OCI-LY1 (cell line): Measurements from ENCODE around the gene HHIPL1.

Experiments
- H2AFZ ChIP-seq: fragments of 200-600 bp; sonication (generic), shearing (Covaris generic); 2 replicates; pipeline ENCODE4 v1.6.0; 2014; ENCODE audit warnings: antibody characterized with exemption, mild to moderate bottlenecking, low read length
- H3F3A ChIP-seq: fragments of 200-600 bp; sonication (generic), shearing (Covaris generic); 2 replicates; pipeline ENCODE4 v1.6.0; 2014; ENCODE audit warnings: mild to moderate bottlenecking, antibody characterized with exemption, low read length, moderate library complexity; ENCODE audit not compliant: insufficient read depth
- H3K27ac ChIP-seq: fragments of 200-600 bp; sonication (generic); 2 replicates; pipeline ENCODE4 v1.5.1; 2014; ENCODE audit warnings: low read length, mixed run types, mild to moderate bottlenecking, low read depth; ENCODE audit not compliant: poor library complexity, severe bottlenecking
- H3K27me3 ChIP-seq: fragments of 200-600 bp; sonication (generic); 2 replicates; pipeline ENCODE4 v1.6.0; 2014; ENCODE audit warnings: antibody characterized with exemption, mild to moderate bottlenecking, low read length, moderate library complexity; ENCODE audit not compliant: insufficient read depth
- H3K36me3 ChIP-seq: fragments of 200-600 bp; sonication (generic); 2 replicates; pipeline ENCODE4 v1.6.1; 2014; ENCODE audit warnings: mild to moderate bottlenecking, antibody characterized with exemption, low read length, moderate library complexity, mixed read lengths; ENCODE audit not compliant: insufficient read depth
- H3K4me1 ChIP-seq: fragments of 200-600 bp; sonication (generic); 2 replicates; pipeline ENCODE4 v1.5.1; 2014; ENCODE audit warnings: mild to moderate bottlenecking, low read length, moderate library complexity; ENCODE audit not compliant: insufficient read depth, severe bottlenecking
- H3K4me2 ChIP-seq: fragments of 200-600 bp; sonication (generic), shearing (Covaris generic); 2 replicates; pipeline ENCODE4 v1.6.1; 2014; ENCODE audit warnings: low read length
- H3K4me3 ChIP-seq: fragments of 200-600 bp; sonication (generic); 2 replicates; pipeline ENCODE4 v1.5.1; 2014; ENCODE audit warnings: low read length, low read depth, mild to moderate bottlenecking, mixed read lengths; ENCODE audit not compliant: poor library complexity, severe bottlenecking
- H3K79me2 ChIP-seq: fragments of 200-600 bp; shearing (Covaris generic); 2 replicates; pipeline ENCODE4 v1.6.1; 2016; ENCODE audit warnings: mixed run types, low read length, mixed read lengths; ENCODE audit not compliant: insufficient read depth
- H3K9ac ChIP-seq: fragments of 200-600 bp; sonication (generic), shearing (Covaris generic); 2 replicates; pipeline ENCODE4 v1.6.1; 2014; ENCODE audit warnings: mild to moderate bottlenecking, low read length, mixed read lengths
- H3K9me2 ChIP-seq: fragments of 200-600 bp; sonication (generic), shearing (Covaris generic); 2 replicates; pipeline ENCODE4 v1.6.1; 2014; ENCODE audit warnings: low read depth, mild to moderate bottlenecking, low read length, mixed read lengths
- H3K9me3 ChIP-seq: fragments of 200-600 bp; shearing (Covaris generic); 2 replicates; pipeline ENCODE4 v1.6.1; 2014; ENCODE audit warnings: low read length, mixed read lengths
- H4K20me1 ChIP-seq: fragments of 200-600 bp; sonication (generic), shearing (Covaris generic); 2 replicates; pipeline ENCODE4 v1.6.0; 2016; ENCODE audit warnings: mild to moderate bottlenecking, low read length; ENCODE audit not compliant: insufficient read depth
- EZH2 ChIP-seq: fragments of 200-600 bp; sonication (generic), shearing (Covaris generic); IDR thresholded peaks from 2 replicates; pipeline ENCODE4 v1.8.0; 2017; ENCODE audit warnings: borderline replicate concordance, mixed run types, mild to moderate bottlenecking, antibody characterized with exemption, low read length, moderate library complexity, mixed read lengths
- TF ChIP-seq, protein P1 (sequence below): fragments of 200-600 bp; sonication (generic), shearing (Covaris generic); IDR thresholded peaks from 2 replicates; pipeline ENCODE4 v1.5.1; 2017; ENCODE audit warnings: mild to moderate bottlenecking, antibody characterized with exemption, low read length, moderate library complexity, mixed read lengths

HHIPL1 gene

DNA sequence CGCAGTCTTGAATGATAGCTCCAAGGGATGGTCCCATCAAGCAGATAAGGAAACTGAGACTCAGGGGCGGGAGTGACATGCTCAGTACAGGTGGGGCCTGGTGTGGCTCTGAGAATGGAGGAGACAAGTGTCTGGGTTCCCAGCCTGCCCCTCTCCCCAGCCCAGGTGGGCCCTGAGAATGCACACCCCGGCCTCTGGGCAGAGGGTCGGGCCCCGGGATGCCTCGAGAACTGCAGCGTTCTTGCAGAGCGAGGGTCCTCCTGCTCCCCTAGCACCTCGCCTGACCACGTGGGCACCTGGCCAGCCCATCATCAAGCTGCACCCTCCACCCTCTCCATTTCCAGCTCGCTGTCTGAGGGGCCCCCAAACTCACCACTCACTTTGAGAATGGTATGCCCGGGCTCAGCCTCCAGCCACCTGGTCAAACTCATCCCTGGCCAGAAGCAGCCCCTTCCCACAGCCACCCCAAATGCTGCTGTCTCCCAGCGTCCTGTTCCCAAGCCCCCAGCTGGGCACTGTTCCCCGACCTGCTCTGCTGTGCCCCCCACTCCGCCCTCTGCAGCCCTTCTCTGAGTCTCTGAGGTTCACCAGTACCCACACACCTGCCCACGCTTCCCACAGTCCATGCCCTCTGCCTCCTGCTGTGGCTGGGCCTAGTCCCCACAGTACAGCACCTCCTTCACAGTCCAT lies 83.4 kb downstream of the HHIPL1 start:
- no peaks in the 10 kb centered on the region for H3K27me3 ChIP-seq
- no peaks in the 10 kb centered on the region for H3K36me3 ChIP-seq
- H3F3A ChIP-seq, result no peaks in the 10 kb centered on the region
- no peak overlapping the region for H3K4me2 ChIP-seq
- H3K9me2 ChIP-seq, result no peaks in the 10 kb centered on the region
- H2AFZ ChIP-seq, result no peak overlapping the region
- H3K9ac ChIP-seq, result no peak overlapping the region
- H3K4me1 ChIP-seq, result no peaks in the 10 kb centered on the region
- no peaks in the 10 kb centered on the region for H4K20me1 ChIP-seq
- TF ChIP-seq EZH2, result no peak
- TF ChIP-seq, protein P1, sequence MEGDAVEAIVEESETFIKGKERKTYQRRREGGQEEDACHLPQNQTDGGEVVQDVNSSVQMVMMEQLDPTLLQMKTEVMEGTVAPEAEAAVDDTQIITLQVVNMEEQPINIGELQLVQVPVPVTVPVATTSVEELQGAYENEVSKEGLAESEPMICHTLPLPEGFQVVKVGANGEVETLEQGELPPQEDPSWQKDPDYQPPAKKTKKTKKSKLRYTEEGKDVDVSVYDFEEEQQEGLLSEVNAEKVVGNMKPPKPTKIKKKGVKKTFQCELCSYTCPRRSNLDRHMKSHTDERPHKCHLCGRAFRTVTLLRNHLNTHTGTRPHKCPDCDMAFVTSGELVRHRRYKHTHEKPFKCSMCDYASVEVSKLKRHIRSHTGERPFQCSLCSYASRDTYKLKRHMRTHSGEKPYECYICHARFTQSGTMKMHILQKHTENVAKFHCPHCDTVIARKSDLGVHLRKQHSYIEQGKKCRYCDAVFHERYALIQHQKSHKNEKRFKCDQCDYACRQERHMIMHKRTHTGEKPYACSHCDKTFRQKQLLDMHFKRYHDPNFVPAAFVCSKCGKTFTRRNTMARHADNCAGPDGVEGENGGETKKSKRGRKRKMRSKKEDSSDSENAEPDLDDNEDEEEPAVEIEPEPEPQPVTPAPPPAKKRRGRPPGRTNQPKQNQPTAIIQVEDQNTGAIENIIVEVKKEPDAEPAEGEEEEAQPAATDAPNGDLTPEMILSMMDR, result no peak
- H3K79me2 ChIP-seq, result no peaks in the 10 kb centered on the region
- H3K27ac ChIP-seq, result no peak overlapping the region
- no peak overlapping the region for H3K4me3 ChIP-seq
- H3K9me3 ChIP-seq, result no peaks in the 10 kb centered on the region

DNA sequence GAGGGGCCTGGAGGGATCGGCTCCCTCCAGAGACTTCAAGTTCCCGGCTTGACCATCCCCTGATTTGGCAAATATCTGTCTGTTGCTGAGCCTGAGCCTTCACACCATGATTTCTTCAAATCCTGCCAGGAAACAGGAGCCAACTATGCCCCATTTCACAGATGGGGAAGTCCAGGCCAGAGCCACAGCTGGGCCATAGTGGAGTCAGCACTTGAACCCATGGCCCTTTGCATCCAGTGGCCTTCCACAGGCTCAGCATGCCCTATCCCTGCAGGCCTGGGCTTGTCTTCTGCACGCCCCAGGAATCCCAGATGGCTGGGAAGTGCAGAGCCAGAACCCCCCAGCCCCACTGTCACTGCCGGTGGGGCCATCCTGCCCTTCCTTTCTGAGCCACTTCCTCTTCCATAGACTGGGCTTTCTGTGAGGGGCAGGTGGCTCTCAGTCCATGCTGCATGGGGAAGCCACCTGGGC lies 84.1 kb downstream of the HHIPL1 start:
- H3K9me3 ChIP-seq, result no peaks in the 10 kb centered on the region
- H3F3A ChIP-seq, result no peaks in the 10 kb centered on the region
- H3K79me2 ChIP-seq, result no peaks in the 10 kb centered on the region
- TF ChIP-seq, protein P1, result no peak
- TF ChIP-seq EZH2, result no peak
- H2AFZ ChIP-seq, result no peak overlapping the region
- no peaks in the 10 kb centered on the region for H3K27me3 ChIP-seq
- H3K4me2 ChIP-seq, result no peak overlapping the region
- H4K20me1 ChIP-seq, result no peaks in the 10 kb centered on the region
- no peak overlapping the region for H3K27ac ChIP-seq
- H3K9ac ChIP-seq, result no peak overlapping the region
- H3K36me3 ChIP-seq, result no peaks in the 10 kb centered on the region
- H3K9me2 ChIP-seq, result no peaks in the 10 kb centered on the region
- H3K4me3 ChIP-seq, result no peak overlapping the region
- no peaks in the 10 kb centered on the region for H3K4me1 ChIP-seq
